HG02885 (cell line): ENCODE data around the gene ZNF608.
A peak's percentile ranks its signal among the peaks of the same experiment; 100 is the strongest.

Experiments
- ATAC-seq: cut with Tn5 transposase; IDR thresholded peaks from one replicate; pipeline ENCODE4 v1.9.1; 2021; ENCODE audit warnings: mild to moderate bottlenecking; ENCODE audit not compliant: unreplicated experiment, poor library complexity

ZNF608 gene

GRCh38 chr5:124745928-124746915, at the start of gene ZNF608:
TSS of gene ZNF608 (minus strand) at chr5:124746639. CDS start at chr5:124744989, 1,650 bp downstream.
- ATAC-seq = no peak

- peak; percentile 46 for ATAC-seq
Measured at GRCh38 chr5:124795829-124796228, 49.4 kb upstream of the ZNF608 start.

- ATAC-seq = no peak
Measured at GRCh38 chr5:124790895-124791732, 44.7 kb upstream of the ZNF608 start.

GRCh38 chr5:124790301-124790894, 44.0 kb upstream of the ZNF608 start:
- ATAC-seq = no peak

- ATAC-seq = no peak
Measured at GRCh38 chr5:124789104-124789605, 42.7 kb upstream of the ZNF608 start.

GRCh38 chr5:124783794-124784193, 37.4 kb upstream of the ZNF608 start:
- ATAC-seq = no peak

GRCh38 chr5:124783285-124783684, 36.8 kb upstream of the ZNF608 start:
- ATAC-seq = no peak

GRCh38 chr5:124782262-124782661, 35.8 kb upstream of the ZNF608 start:
- no peak for ATAC-seq

GRCh38 chr5:124780011-124780410, 33.6 kb upstream of the ZNF608 start:
- ATAC-seq = no peak

- no peak for ATAC-seq
Measured at GRCh38 chr5:124773315-124774311, 27.2 kb upstream of the ZNF608 start.

- no peak for ATAC-seq
Measured at GRCh38 chr5:124772457-124773200, 26.2 kb upstream of the ZNF608 start.

- ATAC-seq = no peak
Measured at GRCh38 chr5:124771761-124772160, 25.3 kb upstream of the ZNF608 start.

- no peak for ATAC-seq
Measured at GRCh38 chr5:124764992-124765611, 18.7 kb upstream of the ZNF608 start.

GRCh38 chr5:124764585-124764984, 18.1 kb upstream of the ZNF608 start:
- ATAC-seq = no peak

GRCh38 chr5:124761010-124761409, 14.6 kb upstream of the ZNF608 start:
- ATAC-seq = no peak

- ATAC-seq = no peak
Measured at GRCh38 chr5:124760608-124761007, 14.2 kb upstream of the ZNF608 start.

- no peak for ATAC-seq
Measured at GRCh38 chr5:124755565-124755964, 9.1 kb upstream of the ZNF608 start.

GRCh38 chr5:124755041-124755440, 8.6 kb upstream of the ZNF608 start:
- no peak for ATAC-seq
